HCT116 (cell line): ENCODE results near the gene SIGMAR1.
A peak's percentile ranks its signal among the peaks of the same experiment; 100 is the strongest.

Experiments used
- CTCF ChIP-seq, 3 experiments: fragments of 200-600 bp in 1 of 3; sonication (generic) in 1 of 3; IDR thresholded peaks in 2 of 3; conservative IDR thresholded peaks in 1 of 3; 2 replicates each; pipeline ENCODE4 v1.5.1; 2012 to 2017; ENCODE audit warnings: low read depth in 2 of 3, low read length in 2 of 3, antibody characterized with exemption in 1 of 3, borderline replicate concordance in 1 of 3, control low read depth in 1 of 3, mild to moderate bottlenecking in 1 of 3, mixed read lengths in 1 of 3, mixed run types in 1 of 3, moderate library complexity in 1 of 3; ENCODE audit not compliant: insufficient read depth in 1 of 3
- MAX ChIP-seq: IDR thresholded peaks from 2 replicates; pipeline ENCODE4 v1.6.1; 2012
- POLR2AphosphoS5 ChIP-seq: IDR thresholded peaks from 2 replicates; pipeline ENCODE4 v1.6.1; 2011; ENCODE audit warnings: mild to moderate bottlenecking, low read depth, low read length, moderate library complexity

GRCh38 chr9:34612788-34613390 is 24.7 kb downstream of the SIGMAR1 start:
- TF ChIP-seq MAX (0 out of 2 replicates have a peak, but pooled peaks have one; percentile 9), POLR2AphosphoS5 (peak; percentile 27; the same call in 1 of the 2 replicates), CTCF (IDR thresholded peaks at IDR 0.05 in 2 of 3, conservative IDR thresholded peaks at IDR 0.05 in 1 of 3; ENCODE audit: borderline replicate concordance in 1 of 3, insufficient read depth in 1 of 3, low read depth in 2 of 3, low read length in 2 of 3) (peak; percentile 80 to 92 (median 85))
